OCI-LY7 (cell line): ENCODE results near the gene VWDE.

ENCODE experiments used
- EZH2phosphoT487 ChIP-seq: fragments of 200-600 bp; sonication (generic); IDR thresholded peaks from 2 replicates; pipeline ENCODE4 v1.6.1; 2018; ENCODE audit warnings: low read depth, borderline replicate concordance, mild to moderate bottlenecking, mixed run types, antibody characterized with exemption, low read length, moderate library complexity, mixed read lengths
- TF ChIP-seq, protein P1 (sequence below): fragments of 200-600 bp; sonication (generic); conservative IDR thresholded peaks from 2 replicates; pipeline ENCODE4 v1.5.1; 2014; ENCODE audit warnings: mild to moderate bottlenecking, antibody characterized with exemption, low read length, moderate library complexity, mixed read lengths

DNA sequence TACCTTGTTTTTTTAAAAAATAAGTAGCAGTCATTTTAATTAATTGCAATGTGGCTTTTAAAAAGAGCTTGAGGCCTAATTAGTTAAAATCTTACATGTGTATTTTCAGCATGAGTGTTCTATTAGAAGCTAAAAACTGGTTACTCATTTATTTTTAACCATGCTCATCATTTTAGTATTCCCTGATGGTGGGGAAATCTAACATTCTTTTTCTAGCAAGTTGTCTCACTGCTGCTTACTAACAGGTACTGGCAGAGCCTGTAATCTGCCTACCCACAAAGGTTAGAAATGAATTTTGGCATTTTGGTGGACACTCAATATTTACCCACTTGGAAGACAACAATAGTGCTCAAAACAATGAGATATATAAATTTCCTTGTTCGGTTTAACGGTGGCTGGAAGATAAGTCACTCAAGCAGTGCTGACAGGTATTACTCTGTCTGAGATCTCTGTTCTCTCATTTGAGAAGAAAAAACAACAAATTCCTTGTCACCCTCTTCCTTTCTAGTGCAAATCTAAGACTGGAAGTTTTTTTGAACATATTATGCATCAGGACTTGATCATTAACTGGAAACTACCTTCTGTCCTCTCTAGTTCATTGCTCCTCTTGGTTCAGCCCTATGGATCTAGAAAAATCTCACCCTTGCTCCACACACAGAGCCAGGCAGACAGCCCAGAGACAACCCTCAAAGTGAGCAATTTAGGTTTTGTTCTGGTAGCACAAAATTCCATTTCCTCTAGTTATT lies 83.3 kb downstream of the VWDE start:
- TF ChIP-seq, protein P1, sequence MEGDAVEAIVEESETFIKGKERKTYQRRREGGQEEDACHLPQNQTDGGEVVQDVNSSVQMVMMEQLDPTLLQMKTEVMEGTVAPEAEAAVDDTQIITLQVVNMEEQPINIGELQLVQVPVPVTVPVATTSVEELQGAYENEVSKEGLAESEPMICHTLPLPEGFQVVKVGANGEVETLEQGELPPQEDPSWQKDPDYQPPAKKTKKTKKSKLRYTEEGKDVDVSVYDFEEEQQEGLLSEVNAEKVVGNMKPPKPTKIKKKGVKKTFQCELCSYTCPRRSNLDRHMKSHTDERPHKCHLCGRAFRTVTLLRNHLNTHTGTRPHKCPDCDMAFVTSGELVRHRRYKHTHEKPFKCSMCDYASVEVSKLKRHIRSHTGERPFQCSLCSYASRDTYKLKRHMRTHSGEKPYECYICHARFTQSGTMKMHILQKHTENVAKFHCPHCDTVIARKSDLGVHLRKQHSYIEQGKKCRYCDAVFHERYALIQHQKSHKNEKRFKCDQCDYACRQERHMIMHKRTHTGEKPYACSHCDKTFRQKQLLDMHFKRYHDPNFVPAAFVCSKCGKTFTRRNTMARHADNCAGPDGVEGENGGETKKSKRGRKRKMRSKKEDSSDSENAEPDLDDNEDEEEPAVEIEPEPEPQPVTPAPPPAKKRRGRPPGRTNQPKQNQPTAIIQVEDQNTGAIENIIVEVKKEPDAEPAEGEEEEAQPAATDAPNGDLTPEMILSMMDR, result no peak
- no peak for TF ChIP-seq EZH2phosphoT487
